ENCODE measurements around the gene FMN1. TPM values are rescaled to one million over a fixed set of nuclear protein-coding genes. Genes with fewer than 3 reads are reported as not detected.

FMN1 gene
- total and polyA plus RNA-seq, 7 donors = 0.21 to 20.0 (median 2.5) TPM

DNA sequence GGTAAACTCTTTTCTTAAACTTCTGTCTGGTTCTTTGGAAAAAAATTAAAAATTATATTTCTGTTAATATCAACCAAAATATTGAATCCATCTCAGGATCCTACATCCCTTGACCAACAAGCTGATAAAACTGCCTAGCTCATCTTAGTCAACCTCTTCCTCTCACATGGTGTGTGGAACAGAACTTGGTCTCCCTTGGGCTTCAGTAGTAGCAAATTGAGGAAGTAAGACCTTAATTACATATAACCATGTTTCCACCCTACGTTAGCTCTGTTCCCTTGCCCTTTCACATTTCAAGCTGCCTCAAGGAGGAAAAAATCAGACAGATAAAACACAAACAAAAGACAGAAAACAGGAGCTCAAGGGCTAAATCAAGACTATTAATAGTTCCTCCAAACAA is 360.4 kb downstream of the FMN1 start:
- no peak overlapping the region for H3K4me3 ChIP-seq
- WGBS, 3 donors = 38 to 60% (median 41%) methylated on average over 1 of the region's 1 CpG
- H3K4me1 ChIP-seq = no peaks in the 10 kb centered on the region
- intact Hi-C loops (cut with DNase I) = no loop called here
- TF ChIP-seq, protein P1, sequence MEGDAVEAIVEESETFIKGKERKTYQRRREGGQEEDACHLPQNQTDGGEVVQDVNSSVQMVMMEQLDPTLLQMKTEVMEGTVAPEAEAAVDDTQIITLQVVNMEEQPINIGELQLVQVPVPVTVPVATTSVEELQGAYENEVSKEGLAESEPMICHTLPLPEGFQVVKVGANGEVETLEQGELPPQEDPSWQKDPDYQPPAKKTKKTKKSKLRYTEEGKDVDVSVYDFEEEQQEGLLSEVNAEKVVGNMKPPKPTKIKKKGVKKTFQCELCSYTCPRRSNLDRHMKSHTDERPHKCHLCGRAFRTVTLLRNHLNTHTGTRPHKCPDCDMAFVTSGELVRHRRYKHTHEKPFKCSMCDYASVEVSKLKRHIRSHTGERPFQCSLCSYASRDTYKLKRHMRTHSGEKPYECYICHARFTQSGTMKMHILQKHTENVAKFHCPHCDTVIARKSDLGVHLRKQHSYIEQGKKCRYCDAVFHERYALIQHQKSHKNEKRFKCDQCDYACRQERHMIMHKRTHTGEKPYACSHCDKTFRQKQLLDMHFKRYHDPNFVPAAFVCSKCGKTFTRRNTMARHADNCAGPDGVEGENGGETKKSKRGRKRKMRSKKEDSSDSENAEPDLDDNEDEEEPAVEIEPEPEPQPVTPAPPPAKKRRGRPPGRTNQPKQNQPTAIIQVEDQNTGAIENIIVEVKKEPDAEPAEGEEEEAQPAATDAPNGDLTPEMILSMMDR (IDR thresholded peaks at IDR 0.05) = no peak
- H3K36me3 ChIP-seq (ENCODE audit: insufficient read depth in 1 of 2, low read depth in 1 of 2) = no peaks in the 10 kb centered on the region
- DNase-seq (no peak), ATAC-seq (no peak)
- no peak overlapping the region for H3K27ac ChIP-seq
- no peaks in the 10 kb centered on the region for H3K9me3 ChIP-seq
- H3K27me3 ChIP-seq (ENCODE audit: insufficient read depth in 3 of 3, low read length in 2 of 3) = peaks cover 0 to 2% (median 1%) of the 10 kb centered on the region in 3 donors

DNA sequence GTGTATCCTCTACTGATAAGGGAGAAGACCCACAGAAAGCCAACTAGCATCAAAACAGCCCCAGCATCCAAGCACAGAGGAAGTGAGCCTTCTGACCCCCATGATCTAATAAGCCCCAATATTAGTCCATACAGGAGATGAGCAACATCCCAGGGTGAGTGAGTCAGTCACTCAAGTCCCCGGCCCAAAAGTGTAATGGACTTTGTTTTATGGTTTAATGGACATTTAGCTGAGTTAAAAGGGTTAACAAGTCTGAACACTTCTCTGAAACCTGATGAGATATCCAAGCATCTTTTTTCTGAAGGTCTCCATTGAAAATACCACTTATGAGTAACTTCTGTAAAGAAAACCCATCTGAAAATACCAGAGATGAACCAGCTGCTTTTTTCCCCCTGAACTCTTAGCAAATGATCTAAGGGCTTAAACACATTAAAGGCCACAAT is 361.1 kb downstream of the FMN1 start:
- no peak for ATAC-seq
- H3K9me3 ChIP-seq = no peaks in the 10 kb centered on the region
- H3K36me3 ChIP-seq (ENCODE audit: insufficient read depth in 1 of 2, low read depth in 1 of 2) = no peaks in the 10 kb centered on the region
- no peak overlapping the region for H3K4me3 ChIP-seq
- WGBS, 3 donors = 89 to 100% (median 100%) methylated on average over 1 of the region's 1 CpG
- DNase-seq = no peak
- TF ChIP-seq, protein P1 (IDR thresholded peaks at IDR 0.05) = no peak
- H3K4me1 ChIP-seq = no peaks in the 10 kb centered on the region
- H3K27me3 ChIP-seq (ENCODE audit: insufficient read depth in 3 of 3, low read length in 2 of 3) = peaks cover 0 to 2% (median 1%) of the 10 kb centered on the region in 3 donors
- H3K27ac ChIP-seq = no peak overlapping the region
- intact Hi-C loops (cut with DNase I) = no loop called here

DNA sequence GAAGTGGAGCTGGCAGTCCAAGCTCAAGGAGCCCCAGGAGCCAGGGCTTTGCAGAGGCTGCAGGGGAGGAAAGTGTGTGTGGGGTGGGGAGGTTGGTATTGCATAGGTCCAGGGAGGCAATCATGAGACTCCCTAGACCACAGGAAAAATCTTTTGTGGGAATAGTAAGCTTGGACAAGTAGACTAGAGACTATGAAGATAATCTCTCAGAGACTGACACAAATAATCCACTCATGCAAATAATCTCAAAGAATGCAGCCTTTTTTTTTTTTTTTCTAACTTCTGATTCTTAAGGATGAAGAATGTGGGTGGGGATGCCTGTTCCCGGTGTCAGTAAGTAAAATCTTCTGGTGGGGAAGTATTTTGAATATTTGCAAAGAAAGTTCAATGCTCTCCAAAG is 363.0 kb downstream of the FMN1 start:
- TF ChIP-seq, protein P1 (IDR thresholded peaks at IDR 0.05) = no peak
- peaks cover 0 to 1% (median 0%) of the 10 kb centered on the region in 3 donors for H3K27me3 ChIP-seq (ENCODE audit: insufficient read depth in 3 of 3, low read length in 2 of 3)
- no peaks in the 10 kb centered on the region for H3K9me3 ChIP-seq
- DNase-seq (no peak), ATAC-seq (no peak)
- no peak overlapping the region for H3K4me3 ChIP-seq
- no peak overlapping the region for H3K27ac ChIP-seq
- no peaks in the 10 kb centered on the region for H3K36me3 ChIP-seq (ENCODE audit: insufficient read depth in 1 of 2, low read depth in 1 of 2)
- intact Hi-C loops (cut with DNase I) = no loop called here
- H3K4me1 ChIP-seq = no peaks in the 10 kb centered on the region
- WGBS, 3 donors = 67 to 70% (median 69%) methylated on average over 1 of the region's 1 CpG

DNA sequence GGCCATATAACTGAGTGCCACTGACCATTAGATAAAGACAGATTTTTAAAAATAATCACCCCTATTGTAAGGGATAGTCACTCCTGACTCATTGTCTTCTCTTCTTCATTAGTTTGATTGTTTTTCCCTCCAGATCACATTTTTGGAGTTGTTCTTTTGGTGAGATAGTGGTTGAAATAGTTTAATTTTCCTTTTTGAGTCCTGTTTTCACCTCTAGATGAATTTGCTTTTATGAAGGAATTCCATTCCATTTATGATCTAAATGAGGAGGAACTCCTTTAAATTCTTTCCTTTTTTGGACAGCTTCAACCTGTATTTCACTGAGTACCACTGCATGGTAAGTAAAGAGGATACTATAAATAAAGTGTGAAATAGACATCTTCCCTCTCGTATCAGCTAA is 364.3 kb downstream of the FMN1 start:
- TF ChIP-seq, protein P1 (IDR thresholded peaks at IDR 0.05) = no peak
- DNase-seq (no peak), ATAC-seq (no peak)
- no peaks in the 10 kb centered on the region for H3K9me3 ChIP-seq
- no peak overlapping the region for H3K27ac ChIP-seq
- no peaks in the 10 kb centered on the region for H3K4me1 ChIP-seq
- 69 to 86% (median 78%) methylated on average over 1 of the region's 1 CpG for WGBS, 3 donors
- peaks cover 0 to 1% (median 0%) of the 10 kb centered on the region in 3 donors for H3K27me3 ChIP-seq (ENCODE audit: insufficient read depth in 3 of 3, low read length in 2 of 3)
- H3K36me3 ChIP-seq (ENCODE audit: insufficient read depth in 1 of 2, low read depth in 1 of 2) = no peaks in the 10 kb centered on the region
- intact Hi-C loops (cut with DNase I) = no loop called here
- H3K4me3 ChIP-seq = no peak overlapping the region

DNA sequence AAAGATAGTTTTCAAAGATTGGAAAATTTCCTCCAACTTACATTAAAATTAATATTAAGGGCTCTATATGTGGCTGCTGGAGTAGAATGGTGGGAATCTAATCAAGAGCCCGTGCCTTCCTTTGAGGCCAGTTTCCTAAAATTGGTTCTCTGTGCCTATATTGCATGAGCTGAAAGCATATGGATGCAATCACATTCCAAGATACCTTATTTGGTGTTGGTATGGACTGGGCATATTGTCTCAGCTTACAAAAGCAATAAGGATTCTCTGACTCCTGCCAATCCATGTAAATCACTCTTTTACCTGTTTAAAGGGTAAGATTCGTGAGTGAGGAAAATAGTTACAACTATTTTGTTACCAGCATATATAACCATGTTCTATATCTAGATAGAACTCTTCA is 365.1 kb downstream of the FMN1 start:
- ATAC-seq (no peak), DNase-seq (no peak)
- Histone ChIP-seq H3K4me3 (no peak overlapping the region), H3K36me3 (ENCODE audit: insufficient read depth in 1 of 2, low read depth in 1 of 2) (no peaks in the 10 kb centered on the region), H3K27ac (no peak overlapping the region), H3K4me1 (no peaks in the 10 kb centered on the region), H3K9me3 (no peaks in the 10 kb centered on the region), H3K27me3 (ENCODE audit: insufficient read depth in 3 of 3, low read length in 2 of 3) (peaks cover 0 to 1% (median 0%) of the 10 kb centered on the region in 3 donors)
- WGBS, 3 donors = 76 to 89% (median 88%) methylated on average over 2 of the region's 2 CpGs
- TF ChIP-seq, protein P1 (IDR thresholded peaks at IDR 0.05) = no peak
- intact Hi-C loops (cut with DNase I) = no loop called here

Measured in psoas muscle (tissue), 8 donors.